ENCODE results near the gene DRAM1. TPM values are rescaled to one million over a fixed set of nuclear protein-coding genes. Genes with fewer than 3 reads are reported as not detected.

DRAM1 gene
- total RNA-seq, 4 donors from 2014 or later = 10.0 to 24.9 (median 17.8) TPM

DNA sequence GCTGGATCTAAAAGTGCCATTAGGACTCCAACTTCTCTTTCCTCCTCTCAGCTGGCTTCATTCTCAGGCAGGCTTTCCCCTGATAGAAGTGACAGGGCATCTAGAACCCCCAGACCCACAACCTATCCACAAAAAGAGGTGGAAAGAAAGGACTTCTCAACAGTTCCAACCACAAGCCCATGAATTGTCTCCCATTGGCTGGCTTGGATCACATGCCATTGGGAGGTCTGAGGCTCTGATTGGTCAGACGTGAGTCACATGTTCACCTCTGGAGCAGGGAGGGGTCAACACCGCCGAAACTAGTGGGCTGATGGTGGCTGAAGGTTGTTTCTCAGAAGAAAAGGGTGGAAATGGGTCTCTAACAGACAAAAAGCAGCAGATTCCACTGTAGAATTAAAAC is 47.2 kb downstream of the DRAM1 start:
- Histone ChIP-seq H3K36me3 (peaks cover 0 to 30% (median 0%) of the 10 kb centered on the region in 4 donors), H3K27me3 (no peaks in the 10 kb centered on the region), H3K4me3 (no peak overlapping the region), H3K4me1 (peaks cover 0 to 3% (median 0%) of the 10 kb centered on the region in 4 donors), H3K27ac (replicated peaks in 1 of 4) (peak overlapping the region; percentile 41 to 66 (median 54)), H3K9me3 (no peaks in the 10 kb centered on the region)
- TF ChIP-seq, protein P1, sequence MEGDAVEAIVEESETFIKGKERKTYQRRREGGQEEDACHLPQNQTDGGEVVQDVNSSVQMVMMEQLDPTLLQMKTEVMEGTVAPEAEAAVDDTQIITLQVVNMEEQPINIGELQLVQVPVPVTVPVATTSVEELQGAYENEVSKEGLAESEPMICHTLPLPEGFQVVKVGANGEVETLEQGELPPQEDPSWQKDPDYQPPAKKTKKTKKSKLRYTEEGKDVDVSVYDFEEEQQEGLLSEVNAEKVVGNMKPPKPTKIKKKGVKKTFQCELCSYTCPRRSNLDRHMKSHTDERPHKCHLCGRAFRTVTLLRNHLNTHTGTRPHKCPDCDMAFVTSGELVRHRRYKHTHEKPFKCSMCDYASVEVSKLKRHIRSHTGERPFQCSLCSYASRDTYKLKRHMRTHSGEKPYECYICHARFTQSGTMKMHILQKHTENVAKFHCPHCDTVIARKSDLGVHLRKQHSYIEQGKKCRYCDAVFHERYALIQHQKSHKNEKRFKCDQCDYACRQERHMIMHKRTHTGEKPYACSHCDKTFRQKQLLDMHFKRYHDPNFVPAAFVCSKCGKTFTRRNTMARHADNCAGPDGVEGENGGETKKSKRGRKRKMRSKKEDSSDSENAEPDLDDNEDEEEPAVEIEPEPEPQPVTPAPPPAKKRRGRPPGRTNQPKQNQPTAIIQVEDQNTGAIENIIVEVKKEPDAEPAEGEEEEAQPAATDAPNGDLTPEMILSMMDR (IDR thresholded peaks at IDR 0.05) = no peak
- TF ChIP-seq EP300 (IDR thresholded peaks at IDR 0.05) (no peak), POLR2A (IDR thresholded peaks at IDR 0.05; ENCODE audit: low read depth) (no peak), POLR2AphosphoS5 (IDR thresholded peaks at IDR 0.05) (no peak)
- 95% methylated on average over 3 of the region's 3 CpGs for WGBS
- DNase-seq (ENCODE audit: extremely low spot score) = no peak
- intact Hi-C loops (cut with DNase I) = no loop called here

DNA sequence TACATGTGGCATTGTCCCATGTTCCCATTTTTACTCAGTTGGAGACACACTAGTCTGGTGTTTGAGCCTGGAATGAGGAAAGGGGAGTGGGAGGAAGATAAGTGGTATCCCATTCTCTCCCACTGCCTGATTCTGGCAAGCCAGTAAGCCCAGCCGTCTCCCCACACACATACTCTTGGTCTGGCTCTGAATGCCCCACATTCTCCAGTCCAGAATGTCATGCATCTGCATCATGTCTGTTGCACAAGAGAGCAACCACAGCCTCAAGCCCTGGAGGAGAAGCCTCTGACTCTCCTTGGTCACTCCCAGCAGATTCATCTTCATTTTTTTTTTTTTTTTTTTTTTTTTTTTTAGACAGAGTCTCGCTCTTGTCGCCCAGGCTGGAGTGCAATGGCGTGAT is 48.0 kb downstream of the DRAM1 start:
- peak; percentile 60 to 68 for TF ChIP-seq POLR2AphosphoS5 (IDR thresholded peaks at IDR 0.05)
- TF ChIP-seq EP300 (IDR thresholded peaks at IDR 0.05) = no peak
- intact Hi-C loops (cut with DNase I) = no loop called here
- WGBS = 73% methylated on average over 4 of the region's 4 CpGs
- Histone ChIP-seq H3K4me3 (no peak overlapping the region), H3K27ac (replicated peaks in 1 of 4) (peak overlapping the region; percentile 41 to 66 (median 54)), H3K36me3 (peaks cover 0 to 30% (median 0%) of the 10 kb centered on the region in 4 donors), H3K4me1 (peaks cover 0 to 3% (median 0%) of the 10 kb centered on the region in 4 donors), H3K27me3 (no peaks in the 10 kb centered on the region), H3K9me3 (no peaks in the 10 kb centered on the region)
- DNase-seq (ENCODE audit: extremely low spot score) = no peak

DNA sequence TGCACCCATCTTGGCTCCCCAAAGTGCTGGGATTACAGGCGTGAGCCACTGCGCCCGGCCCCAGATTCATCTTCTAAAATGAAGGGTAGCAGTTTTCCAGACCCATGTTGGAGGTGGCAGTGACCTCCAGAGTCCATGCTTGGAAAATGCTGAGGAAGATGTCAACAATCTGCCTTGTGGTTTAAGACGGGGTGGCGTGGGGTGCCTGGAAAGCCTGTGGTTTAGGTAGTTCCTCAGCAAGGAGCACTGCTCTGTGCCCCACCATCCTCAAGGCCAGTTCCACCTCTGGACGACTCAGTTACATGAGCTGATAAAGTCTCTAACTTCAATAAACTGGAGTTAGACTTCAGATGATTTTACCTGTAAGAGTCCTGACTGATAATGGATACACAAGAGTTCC is 48.6 kb downstream of the DRAM1 start:
- TF ChIP-seq POLR2A (IDR thresholded peaks at IDR 0.05; ENCODE audit: low read depth) (no peak), EP300 (IDR thresholded peaks at IDR 0.05) (no peak), POLR2AphosphoS5 (IDR thresholded peaks at IDR 0.05) (no peak)
- TF ChIP-seq, protein P1 (IDR thresholded peaks at IDR 0.05) = no peak
- H3K36me3 ChIP-seq = peaks cover 0 to 25% (median 0%) of the 10 kb centered on the region in 4 donors
- H3K4me1 ChIP-seq = peaks cover 0 to 3% (median 0%) of the 10 kb centered on the region in 4 donors
- no peak overlapping the region for H3K4me3 ChIP-seq
- H3K9me3 ChIP-seq = no peaks in the 10 kb centered on the region
- intact Hi-C loops (cut with DNase I) = no loop called here
- peak overlapping the region; percentile 31 to 66 (median 53) for H3K27ac ChIP-seq (replicated peaks in 1 of 4)
- DNase-seq (ENCODE audit: extremely low spot score) = no peak
- no peaks in the 10 kb centered on the region for H3K27me3 ChIP-seq
- 73% methylated on average over 6 of the region's 6 CpGs for WGBS

- H3K4me3 ChIP-seq = no peak overlapping the region
- peaks cover 0 to 14% (median 0%) of the 10 kb centered on the region in 4 donors for H3K36me3 ChIP-seq
- peaks cover 0 to 3% (median 0%) of the 10 kb centered on the region in 4 donors for H3K4me1 ChIP-seq
- TF ChIP-seq, protein P1 (IDR thresholded peaks at IDR 0.05) = no peak
- TF ChIP-seq POLR2A (IDR thresholded peaks at IDR 0.05; ENCODE audit: low read depth) (no peak), POLR2AphosphoS5 (IDR thresholded peaks at IDR 0.05) (no peak), EP300 (IDR thresholded peaks at IDR 0.05) (no peak)
- H3K9me3 ChIP-seq = no peaks in the 10 kb centered on the region
- H3K27ac ChIP-seq (replicated peaks in 1 of 4) = peak overlapping the region in 1 of 4 donors; percentile 27
- H3K27me3 ChIP-seq = no peaks in the 10 kb centered on the region
- no peak for DNase-seq (ENCODE audit: extremely low spot score)
- intact Hi-C loops (cut with DNase I) = no loop called here
These were observed 49.7 kb downstream of the DRAM1 start for GRCh38 chr12:101927036-101927435.

DNA sequence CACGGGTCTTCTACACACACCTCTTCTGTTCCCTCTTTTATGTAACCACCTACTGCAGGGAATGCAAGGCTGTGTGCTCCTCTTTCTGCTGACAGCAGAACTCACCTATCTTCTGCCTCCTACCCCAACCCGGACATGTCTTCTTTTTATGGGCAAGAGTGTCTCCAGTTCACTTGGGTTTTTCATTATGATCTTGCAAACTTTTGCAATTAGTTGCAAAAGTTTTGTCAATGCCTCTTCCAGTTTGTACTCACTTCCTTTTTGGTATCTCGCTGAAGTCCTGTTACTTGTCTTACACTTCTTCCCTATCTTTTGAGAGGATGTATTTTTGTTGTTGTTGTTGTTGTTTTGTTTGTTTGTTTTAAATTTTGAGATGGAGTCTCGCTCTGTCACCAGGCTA is 50.6 kb downstream of the DRAM1 start:
- peaks cover 0 to 3% (median 0%) of the 10 kb centered on the region in 4 donors for H3K4me1 ChIP-seq
- H3K27me3 ChIP-seq = no peaks in the 10 kb centered on the region
- H3K27ac ChIP-seq (replicated peaks in 1 of 4) = no peak overlapping the region
- 79% methylated on average over 4 of the region's 4 CpGs for WGBS
- no peak overlapping the region for H3K4me3 ChIP-seq
- intact Hi-C loops (cut with DNase I) = no loop called here
- TF ChIP-seq EP300 (IDR thresholded peaks at IDR 0.05) (no peak), POLR2A (IDR thresholded peaks at IDR 0.05; ENCODE audit: low read depth) (no peak), POLR2AphosphoS5 (IDR thresholded peaks at IDR 0.05) (no peak)
- TF ChIP-seq, protein P1 (IDR thresholded peaks at IDR 0.05) = no peak
- no peak for DNase-seq (ENCODE audit: extremely low spot score)
- no peaks in the 10 kb centered on the region for H3K9me3 ChIP-seq
- H3K36me3 ChIP-seq = peaks cover 0 to 5% (median 0%) of the 10 kb centered on the region in 4 donors
